H9 (cell line): ENCODE data around the gene ST6GAL1. TPM values are rescaled to one million over a fixed set of nuclear protein-coding genes. Genes with fewer than 3 reads are reported as not detected.

Experiments used
- DNase-seq: peaks from one replicate; pipeline ENCODE4 v3.0.0-alpha.2; 2017
- H2AFZ ChIP-seq: one replicate; pipeline ENCODE4 v1.6.1; 2013; ENCODE audit warnings: mild to moderate bottlenecking, low read length, control low read depth, moderate library complexity
- H2AK5ac ChIP-seq: 2 replicates; pipeline ENCODE4 v1.6.1; 2013; ENCODE audit warnings: low read length, control low read depth, mixed read lengths; ENCODE audit not compliant: insufficient read length
- H2BK120ac ChIP-seq: one replicate; pipeline ENCODE4 v1.6.1; 2013; ENCODE audit warnings: low read depth, mild to moderate bottlenecking, low read length, control low read depth, inconsistent platforms; ENCODE audit not compliant: poor library complexity, severe bottlenecking
- H2BK12ac ChIP-seq: 2 replicates; pipeline ENCODE4 v1.6.1; 2013; ENCODE audit warnings: low read length, control low read depth, mixed read lengths, low read depth; ENCODE audit not compliant: insufficient read length
- H2BK15ac ChIP-seq: 2 replicates; pipeline ENCODE4 v1.6.1; 2013; ENCODE audit warnings: low read depth, low read length, control low read depth
- H2BK20ac ChIP-seq: one replicate; pipeline ENCODE4 v1.6.1; 2013; ENCODE audit warnings: low read depth, mild to moderate bottlenecking, low read length, control low read depth, inconsistent platforms; ENCODE audit not compliant: poor library complexity, severe bottlenecking
- H2BK5ac ChIP-seq: 2 replicates; pipeline ENCODE4 v1.6.1; 2013; ENCODE audit warnings: low read length, control low read depth, mixed read lengths; ENCODE audit not compliant: insufficient read length
- H3K14ac ChIP-seq: 2 replicates; pipeline ENCODE4 v1.6.1; 2013; ENCODE audit warnings: low read length, control low read depth; ENCODE audit not compliant: insufficient read depth
- H3K18ac ChIP-seq: 2 replicates; pipeline ENCODE4 v1.6.1; 2013; ENCODE audit warnings: low read depth, mild to moderate bottlenecking, mixed read lengths, low read length, control low read depth; ENCODE audit not compliant: insufficient read length
- H3K23ac ChIP-seq: 2 replicates; pipeline ENCODE4 v1.6.1; 2013; ENCODE audit warnings: low read length, control low read depth, mixed read lengths, low read depth; ENCODE audit not compliant: insufficient read length
- H3K23me2 ChIP-seq: 2 replicates; pipeline ENCODE4 v1.6.1; 2013; ENCODE audit warnings: low read depth, mild to moderate bottlenecking, mixed read lengths, low read length, control low read depth; ENCODE audit not compliant: insufficient read length, poor library complexity, severe bottlenecking
- H3K27ac ChIP-seq: 2 replicates; pipeline ENCODE4 v1.5.1; 2013; ENCODE audit warnings: low read length, control low read depth, mixed read lengths, low read depth; ENCODE audit not compliant: insufficient read length
- H3K27me3 ChIP-seq: 2 replicates; pipeline ENCODE4 v1.6.1; 2013; ENCODE audit warnings: low read length, control low read depth, inconsistent platforms; ENCODE audit not compliant: insufficient read depth
- H3K4ac ChIP-seq: 2 replicates; pipeline ENCODE4 v1.6.1; 2013; ENCODE audit warnings: low read depth, mild to moderate bottlenecking, control low read depth, inconsistent platforms, low read length, moderate library complexity
- H3K4me1 ChIP-seq: 2 replicates; pipeline ENCODE4 v1.6.1; 2013; ENCODE audit warnings: low read length, control low read depth, inconsistent platforms; ENCODE audit not compliant: insufficient read depth
- H3K4me2 ChIP-seq: 2 replicates; pipeline ENCODE4 v1.6.1; 2013; ENCODE audit warnings: low read length, control low read depth, mixed read lengths; ENCODE audit not compliant: insufficient read length, insufficient read depth
- H3K56ac ChIP-seq: 2 replicates; pipeline ENCODE4 v1.6.1; 2013; ENCODE audit warnings: low read depth, mild to moderate bottlenecking, mixed read lengths, low read length, control low read depth; ENCODE audit not compliant: insufficient read length
- H3K79me1 ChIP-seq: 2 replicates; pipeline ENCODE4 v1.6.1; 2013; ENCODE audit warnings: low read depth, mild to moderate bottlenecking, moderate library complexity, low read length, control low read depth, inconsistent platforms; ENCODE audit not compliant: insufficient read depth, poor library complexity, severe bottlenecking
- H3K79me2 ChIP-seq: 2 replicates; pipeline ENCODE4 v1.6.1; 2013; ENCODE audit warnings: low read length, control low read depth, inconsistent platforms; ENCODE audit not compliant: insufficient read depth
- H3K9ac ChIP-seq: 2 replicates; pipeline ENCODE4 v1.6.1; 2013; ENCODE audit warnings: low read length, control low read depth, mixed read lengths; ENCODE audit not compliant: insufficient read length; ENCODE audit errors: extremely low read depth
- H3K9me3 ChIP-seq: one replicate; pipeline ENCODE4 v1.6.1; 2013; ENCODE audit warnings: low read depth, low read length, inconsistent platforms; ENCODE audit not compliant: control insufficient read depth
- H3T11ph ChIP-seq: one replicate; pipeline ENCODE4 v1.6.1; 2013; ENCODE audit warnings: mild to moderate bottlenecking, low read length, control low read depth, inconsistent platforms
- H4K20me1 ChIP-seq: one replicate; pipeline ENCODE4 v1.6.1; 2013; ENCODE audit not compliant: control insufficient read depth, insufficient read length, insufficient read depth
- H4K5ac ChIP-seq: 2 replicates; pipeline ENCODE4 v1.6.1; 2013; ENCODE audit warnings: low read depth, mild to moderate bottlenecking, mixed read lengths, low read length, control low read depth; ENCODE audit not compliant: insufficient read length
- H4K8ac ChIP-seq: replicated peaks from 2 replicates; pipeline ENCODE4 v1.6.1; 2013; ENCODE audit warnings: low read length, control low read depth, mixed read lengths, low read depth; ENCODE audit not compliant: insufficient read length
- H4K91ac ChIP-seq: 2 replicates; pipeline ENCODE4 v1.6.1; 2013; ENCODE audit warnings: low read depth, mild to moderate bottlenecking, moderate library complexity, mixed read lengths, low read length, control low read depth; ENCODE audit not compliant: insufficient read length
- H3K27ac Mint-ChIP-seq, 3 experiments: 2 replicates in 2 of 3; 3 replicates in 1 of 3; pipeline ENCODE4 v1.8.0; 2020 to 2021; ENCODE audit warnings: mixed read lengths in 3 of 3, mild to moderate bottlenecking in 1 of 3, moderate library complexity in 1 of 3
- H3K27me3 Mint-ChIP-seq: 2 replicates; pipeline ENCODE4 v1.8.0; 2021; ENCODE audit warnings: low read depth, mild to moderate bottlenecking, moderate library complexity, mixed read lengths
- H3K36me3 Mint-ChIP-seq, 3 experiments: 2 replicates in 2 of 3; 3 replicates in 1 of 3; pipeline ENCODE4 v1.8.0; 2020 to 2021; ENCODE audit warnings: low read depth in 3 of 3, mixed read lengths in 3 of 3; ENCODE audit not compliant: insufficient read depth in 1 of 3
- H3K4me1 Mint-ChIP-seq, 2 experiments: 2 replicates each; pipeline ENCODE4 v1.8.0; 2020; ENCODE audit warnings: mixed read lengths in 2 of 2
- H3K4me3 Mint-ChIP-seq, 2 experiments: 2 replicates in 1 of 2; 3 replicates in 1 of 2; pipeline ENCODE4 v1.8.0; 2020 to 2021; ENCODE audit warnings: mild to moderate bottlenecking in 2 of 2, mixed read lengths in 2 of 2, moderate library complexity in 1 of 2
- H3K9me3 Mint-ChIP-seq, 2 experiments: 2 replicates in 1 of 2; 3 replicates in 1 of 2; pipeline ENCODE4 v1.8.0; 2020; ENCODE audit warnings: mild to moderate bottlenecking in 2 of 2, mixed read lengths in 2 of 2, moderate library complexity in 1 of 2
- WGBS: extraction: QIAGEN DNeasy Blood & Tissue Kit; methylation state at CpG from one replicate; pipeline ENCODE4 v1.1.7; 2013; ENCODE audit warnings: missing lambda C conversion rate, low lambda C conversion rate, mixed read lengths; ENCODE audit not compliant: insufficient read length; ENCODE audit errors: extremely low coverage; 5-methylcytosine and 5-hydroxymethylcytosine counted together
- total RNA-seq: library from RNA; stranded (reverse); gene quantifications from 2 replicates; pipeline ENCODE4 v1.2.1, GENCODE V29; 2021
- TF ChIP-seq, protein P1 (sequence below): fragments of 200-600 bp; sonication (generic); conservative IDR thresholded peaks from 3 replicates; pipeline ENCODE4 v1.8.0; 2021; ENCODE audit warnings: antibody characterized with exemption, mild to moderate bottlenecking

The ST6GAL1 gene
- total RNA-seq, 1 experiment from 2014 or later: 139 TPM

DNA sequence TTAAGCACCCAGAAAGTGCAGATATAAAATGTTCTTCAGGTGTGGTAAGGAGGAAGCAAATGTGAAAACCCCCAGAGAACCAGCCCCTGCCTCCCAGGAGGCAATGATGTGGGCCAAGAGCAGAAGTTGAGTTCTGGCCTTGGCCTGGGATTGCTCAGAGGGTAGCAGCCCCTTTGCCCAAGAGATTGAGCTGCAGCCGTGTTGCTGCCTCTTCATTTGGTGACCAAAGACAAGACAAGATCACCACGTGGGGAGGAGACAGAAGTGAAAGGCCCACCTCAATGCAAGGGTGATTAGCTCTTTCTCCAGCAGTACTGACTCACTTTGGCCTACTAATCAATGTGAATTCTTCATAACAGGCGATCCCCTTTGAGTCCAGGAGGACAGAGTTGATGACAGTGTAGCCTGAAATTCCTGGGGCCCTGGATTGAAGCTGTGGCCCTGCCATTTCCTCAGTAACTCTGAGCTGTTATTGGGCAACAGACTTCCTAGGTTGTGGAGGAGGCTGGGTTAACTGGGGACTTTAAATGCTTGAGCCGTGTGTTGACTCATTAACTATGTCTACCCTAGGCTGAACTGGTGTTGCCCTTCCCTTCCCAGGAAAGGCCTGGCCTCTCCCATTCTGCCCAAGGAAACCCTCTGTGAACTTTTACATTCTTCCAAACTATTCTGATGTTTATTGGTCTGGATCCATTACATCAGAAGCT lies 86.5 kb downstream of the ST6GAL1 start:
- H3K4me1 Mint-ChIP-seq: peaks cover 2 to 17% of the 10 kb centered on the region in 2 experiments; a peak in 3 of 4 replicates

More for the DNA sequence above, 86.5 kb downstream of the ST6GAL1 start:
- no peaks in the 10 kb centered on the region for H3K9me3 Mint-ChIP-seq
- no peak overlapping the region for H2BK12ac ChIP-seq
- peaks cover 24 to 64% (median 35%) of the 10 kb centered on the region in 3 experiments; a peak in 6 of 7 replicates for H3K36me3 Mint-ChIP-seq
- H3K4me2 ChIP-seq: no peak overlapping the region
- H3K18ac ChIP-seq: no peak overlapping the region
- H3K23ac ChIP-seq: no peak overlapping the region
- H2BK15ac ChIP-seq: no peak overlapping the region
- no peaks in the 10 kb centered on the region for H4K20me1 ChIP-seq
- H3K4ac ChIP-seq: no peak overlapping the region
- H3K23me2 ChIP-seq: no peaks in the 10 kb centered on the region
- H3K4me1 ChIP-seq: no peaks in the 10 kb centered on the region
- no CpG with 5 or more reads among the region's 4 CpGs for WGBS
- no peak overlapping the region for H2AK5ac ChIP-seq
- 0 out of 7 replicates have a peak overlapping the region, but pooled peaks of 1 of the 3 experiments have one; percentile 57 for H3K27ac Mint-ChIP-seq
- H3K9me3 ChIP-seq: no peaks in the 10 kb centered on the region
- H2BK5ac ChIP-seq: no peak overlapping the region
- H3K79me2 ChIP-seq: no peaks in the 10 kb centered on the region
- H4K8ac ChIP-seq: no peak overlapping the region
- no peak overlapping the region for H2BK20ac ChIP-seq
- no peak overlapping the region for H3K9ac ChIP-seq
- H4K5ac ChIP-seq: no peak overlapping the region
- no peaks in the 10 kb centered on the region for H3K27me3 Mint-ChIP-seq
- no peak overlapping the region for H3K56ac ChIP-seq
- no peaks in the 10 kb centered on the region for H3K27me3 ChIP-seq
- no peak for DNase-seq
- H3K79me1 ChIP-seq: no peaks in the 10 kb centered on the region
- H4K91ac ChIP-seq: no peak overlapping the region
- H3T11ph ChIP-seq: no peak overlapping the region
- H3K14ac ChIP-seq: no peak overlapping the region
- H2AFZ ChIP-seq: no peak overlapping the region
- H3K4me3 Mint-ChIP-seq: no peak overlapping the region
- H2BK120ac ChIP-seq: no peak overlapping the region
- H3K27ac ChIP-seq: no peak overlapping the region
- TF ChIP-seq, protein P1, sequence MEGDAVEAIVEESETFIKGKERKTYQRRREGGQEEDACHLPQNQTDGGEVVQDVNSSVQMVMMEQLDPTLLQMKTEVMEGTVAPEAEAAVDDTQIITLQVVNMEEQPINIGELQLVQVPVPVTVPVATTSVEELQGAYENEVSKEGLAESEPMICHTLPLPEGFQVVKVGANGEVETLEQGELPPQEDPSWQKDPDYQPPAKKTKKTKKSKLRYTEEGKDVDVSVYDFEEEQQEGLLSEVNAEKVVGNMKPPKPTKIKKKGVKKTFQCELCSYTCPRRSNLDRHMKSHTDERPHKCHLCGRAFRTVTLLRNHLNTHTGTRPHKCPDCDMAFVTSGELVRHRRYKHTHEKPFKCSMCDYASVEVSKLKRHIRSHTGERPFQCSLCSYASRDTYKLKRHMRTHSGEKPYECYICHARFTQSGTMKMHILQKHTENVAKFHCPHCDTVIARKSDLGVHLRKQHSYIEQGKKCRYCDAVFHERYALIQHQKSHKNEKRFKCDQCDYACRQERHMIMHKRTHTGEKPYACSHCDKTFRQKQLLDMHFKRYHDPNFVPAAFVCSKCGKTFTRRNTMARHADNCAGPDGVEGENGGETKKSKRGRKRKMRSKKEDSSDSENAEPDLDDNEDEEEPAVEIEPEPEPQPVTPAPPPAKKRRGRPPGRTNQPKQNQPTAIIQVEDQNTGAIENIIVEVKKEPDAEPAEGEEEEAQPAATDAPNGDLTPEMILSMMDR: no peak
